Effector memory CD8-positive, alpha-beta T cell (primary cell): ENCODE results near the gene TRAF3IP1.

ENCODE experiments used
- ATAC-seq: fragments of 150-1000 bp; cut with Tn5 transposase; replicated peaks from 2 replicates; pipeline ENCODE4 v1.10.0; 2021; ENCODE audit warnings: mild to moderate bottlenecking, moderate library complexity
- DNase-seq, 3 experiments: peaks; one replicate each; pipeline ENCODE4 v3.0.0; 2021
- H3K27ac Mint-ChIP-seq, 2 donors: one replicate each; pipeline ENCODE4 v1.8.0; 2022; ENCODE audit warnings: mild to moderate bottlenecking in 2 of 2, mixed read lengths in 2 of 2, moderate library complexity in 2 of 2
- H3K27me3 Mint-ChIP-seq, 2 donors: one replicate each; pipeline ENCODE4 v1.8.0; 2022; ENCODE audit warnings: mixed read lengths in 2 of 2
- H3K36me3 Mint-ChIP-seq: one replicate; pipeline ENCODE4 v1.8.0; 2022; ENCODE audit warnings: mild to moderate bottlenecking, moderate library complexity, mixed read lengths; ENCODE audit not compliant: insufficient read depth
- H3K4me1 Mint-ChIP-seq, 2 donors: one replicate each; pipeline ENCODE4 v1.8.0; 2022; ENCODE audit warnings: low read depth in 2 of 2, mixed read lengths in 2 of 2
- H3K4me3 Mint-ChIP-seq, 2 donors: one replicate each; pipeline ENCODE4 v1.8.0; 2022; ENCODE audit warnings: mild to moderate bottlenecking in 2 of 2, mixed read lengths in 2 of 2, moderate library complexity in 2 of 2
- H3K9me3 Mint-ChIP-seq, 2 donors: one replicate each; pipeline ENCODE4 v1.8.0; 2022; ENCODE audit warnings: mixed read lengths in 2 of 2

The TRAF3IP1 gene

GRCh38 chr2:238413368-238413767, 93.0 kb downstream of the TRAF3IP1 start:
- Mint-ChIP-seq H3K4me3 (no peak overlapping the region), H3K9me3 (no peaks in the 10 kb centered on the region), H3K36me3 (no peaks in the 10 kb centered on the region), H3K27ac (no peak overlapping the region), H3K27me3 (no peaks in the 10 kb centered on the region), H3K4me1 (peaks cover 0 to 7% of the 10 kb centered on the region in 2 donors)
- no peak for ATAC-seq
- DNase-seq: no peak

- H3K27me3 Mint-ChIP-seq: no peaks in the 10 kb centered on the region
- H3K9me3 Mint-ChIP-seq: no peaks in the 10 kb centered on the region
- no peak for DNase-seq
- no peaks in the 10 kb centered on the region for H3K36me3 Mint-ChIP-seq
- H3K4me3 Mint-ChIP-seq: no peak overlapping the region
- peak; percentile 73 for ATAC-seq
- H3K27ac Mint-ChIP-seq: peak overlapping the region; percentile 54 to 60
- H3K4me1 Mint-ChIP-seq: peaks cover 0 to 7% of the 10 kb centered on the region in 2 donors
Observed at GRCh38 chr2:238415036-238415764, 94.9 kb downstream of the TRAF3IP1 start.

GRCh38 chr2:238415893-238416292, 95.6 kb downstream of the TRAF3IP1 start:
- Mint-ChIP-seq H3K9me3 (no peaks in the 10 kb centered on the region), H3K27me3 (no peaks in the 10 kb centered on the region), H3K36me3 (no peaks in the 10 kb centered on the region), H3K4me3 (no peak overlapping the region), H3K27ac (no peak overlapping the region), H3K4me1 (peaks cover 0 to 7% of the 10 kb centered on the region in 2 donors)
- ATAC-seq (no peak), DNase-seq (no peak)

- Mint-ChIP-seq H3K36me3 (no peaks in the 10 kb centered on the region), H3K9me3 (no peaks in the 10 kb centered on the region), H3K27ac (peak overlapping the region in 1 of 2 donors; percentile 44), H3K4me3 (no peak overlapping the region), H3K27me3 (no peaks in the 10 kb centered on the region), H3K4me1 (peaks cover 0 to 7% of the 10 kb centered on the region in 2 donors)
- ATAC-seq (no peak), DNase-seq (no peak)
Observed at GRCh38 chr2:238418196-238418998, 98.1 kb downstream of the TRAF3IP1 start.

GRCh38 chr2:238418999-238419546, 98.8 kb downstream of the TRAF3IP1 start:
- DNase-seq (no peak), ATAC-seq (no peak)
- Mint-ChIP-seq H3K27me3 (no peaks in the 10 kb centered on the region), H3K36me3 (no peaks in the 10 kb centered on the region), H3K4me3 (no peak overlapping the region), H3K4me1 (peaks cover 0 to 7% of the 10 kb centered on the region in 2 donors), H3K9me3 (no peaks in the 10 kb centered on the region), H3K27ac (no peak overlapping the region)

- Mint-ChIP-seq H3K9me3 (no peaks in the 10 kb centered on the region), H3K27me3 (no peaks in the 10 kb centered on the region), H3K36me3 (no peaks in the 10 kb centered on the region), H3K27ac (no peak overlapping the region), H3K4me1 (peaks cover 0 to 3% of the 10 kb centered on the region in 2 donors), H3K4me3 (no peak overlapping the region)
- ATAC-seq (no peak), DNase-seq (no peak)
Observed at GRCh38 chr2:238420442-238420841, 100.1 kb downstream of the TRAF3IP1 start.

GRCh38 chr2:238420878-238421694, 100.8 kb downstream of the TRAF3IP1 start:
- no peak for ATAC-seq
- Mint-ChIP-seq H3K9me3 (no peaks in the 10 kb centered on the region), H3K4me1 (peaks cover 1 to 5% of the 10 kb centered on the region in 2 donors), H3K36me3 (peaks cover under 1% of the 10 kb centered on the region), H3K4me3 (no peak overlapping the region), H3K27ac (no peak overlapping the region), H3K27me3 (no peaks in the 10 kb centered on the region)
- DNase-seq: no peak

GRCh38 chr2:238421695-238422035, 101.3 kb downstream of the TRAF3IP1 start:
- Mint-ChIP-seq H3K36me3 (peaks cover 5% of the 10 kb centered on the region), H3K9me3 (no peaks in the 10 kb centered on the region), H3K4me1 (peaks cover 4 to 8% of the 10 kb centered on the region in 2 donors), H3K4me3 (no peak overlapping the region), H3K27ac (no peak overlapping the region), H3K27me3 (no peaks in the 10 kb centered on the region)
- no peak for ATAC-seq
- no peak for DNase-seq

- H3K36me3 Mint-ChIP-seq: peaks cover 8% of the 10 kb centered on the region
- H3K27ac Mint-ChIP-seq: no peak overlapping the region
- H3K4me1 Mint-ChIP-seq: peaks cover 5 to 9% of the 10 kb centered on the region in 2 donors
- ATAC-seq: no peak
- H3K9me3 Mint-ChIP-seq: no peaks in the 10 kb centered on the region
- H3K4me3 Mint-ChIP-seq: no peak overlapping the region
- H3K27me3 Mint-ChIP-seq: no peaks in the 10 kb centered on the region
- DNase-seq: no peak
Observed at GRCh38 chr2:238422285-238422684, 102.0 kb downstream of the TRAF3IP1 start.

- Mint-ChIP-seq H3K4me1 (peaks cover 12 to 15% of the 10 kb centered on the region in 2 donors), H3K36me3 (peaks cover 12% of the 10 kb centered on the region), H3K9me3 (no peaks in the 10 kb centered on the region), H3K4me3 (no peak overlapping the region), H3K27me3 (no peaks in the 10 kb centered on the region), H3K27ac (no peak overlapping the region)
- no peak for DNase-seq
- ATAC-seq: no peak
Observed at GRCh38 chr2:238422940-238423339, 102.6 kb downstream of the TRAF3IP1 start.

GRCh38 chr2:238423561-238424312, 103.4 kb downstream of the TRAF3IP1 start:
- Mint-ChIP-seq H3K27me3 (no peaks in the 10 kb centered on the region), H3K4me3 (no peak overlapping the region), H3K27ac (peak overlapping the region in 1 of 2 donors; percentile 39), H3K9me3 (no peaks in the 10 kb centered on the region), H3K4me1 (peaks cover 18 to 19% of the 10 kb centered on the region in 2 donors), H3K36me3 (peaks cover 12% of the 10 kb centered on the region)
- DNase-seq (no peak), ATAC-seq (no peak)

GRCh38 chr2:238424313-238424700, 104.0 kb downstream of the TRAF3IP1 start:
- H3K4me1 Mint-ChIP-seq: peaks cover 21 to 22% of the 10 kb centered on the region in 2 donors
- no peaks in the 10 kb centered on the region for H3K9me3 Mint-ChIP-seq
- H3K36me3 Mint-ChIP-seq: peaks cover 12% of the 10 kb centered on the region
- H3K27ac Mint-ChIP-seq: peak overlapping the region; percentile 39 to 41
- no peaks in the 10 kb centered on the region for H3K27me3 Mint-ChIP-seq
- DNase-seq: no peak
- H3K4me3 Mint-ChIP-seq: no peak overlapping the region
- no peak for ATAC-seq
